UCSD-AML1 (cell line): ENCODE data around the gene COX20.
A peak's percentile ranks its signal among the peaks of the same experiment; 100 is the strongest.

Source experiments
- DNase-seq: peaks from one replicate; lab custom pipeline; 2025; ENCODE audit not compliant: unreplicated experiment; lab: John Stamatoyannopoulos, UW

The COX20 gene

GRCh38 chr1:244850896-244851295, 15.4 kb downstream of the COX20 start:
- no peak for DNase-seq

GRCh38 chr1:244851546-244852231, 16.2 kb downstream of the COX20 start:
- DNase-seq: no peak

GRCh38 chr1:244852694-244853093, 17.2 kb downstream of the COX20 start:
- DNase-seq: no peak

- no peak for DNase-seq
These were observed 18.7 kb downstream of the COX20 start for GRCh38 chr1:244854166-244854565.

GRCh38 chr1:244854865-244855578, 19.6 kb downstream of the COX20 start:
- peak; percentile 16 for DNase-seq

- no peak for DNase-seq
These were observed 22.3 kb downstream of the COX20 start for GRCh38 chr1:244857761-244858160.

GRCh38 chr1:244858357-244858756, 22.9 kb downstream of the COX20 start:
- DNase-seq: no peak

- no peak for DNase-seq
These were observed 24.6 kb downstream of the COX20 start for GRCh38 chr1:244860078-244860477.

- DNase-seq: no peak
These were observed 25.6 kb downstream of the COX20 start for GRCh38 chr1:244860914-244861610.

GRCh38 chr1:244861683-244862082, 26.2 kb downstream of the COX20 start:
- DNase-seq: no peak

- DNase-seq: no peak
These were observed 26.9 kb downstream of the COX20 start for GRCh38 chr1:244862354-244862698.

- DNase-seq: peak; percentile 94
These were observed 27.4 kb downstream of the COX20 start for GRCh38 chr1:244862699-244863490.

- DNase-seq: no peak
These were observed 28.2 kb downstream of the COX20 start for GRCh38 chr1:244863491-244864252.

- DNase-seq: peak; percentile 98
These were observed 29.0 kb downstream of the COX20 start, which contains the start of gene HNRNPU for GRCh38 chr1:244864253-244865027. HNRNPU (minus strand) TSS chr1:244864543; CDS start chr1:244864307, 236 bp downstream.

- peak; percentile 39 for DNase-seq
These were observed 29.5 kb downstream of the COX20 start for GRCh38 chr1:244865028-244865371.

- no peak for DNase-seq
These were observed 30.4 kb downstream of the COX20 start for GRCh38 chr1:244865820-244866219.

- DNase-seq: no peak
These were observed 30.9 kb downstream of the COX20 start for GRCh38 chr1:244866355-244866754.

- DNase-seq: no peak
These were observed 33.3 kb downstream of the COX20 start for GRCh38 chr1:244868484-244869363.

GRCh38 chr1:244869364-244869827, 33.9 kb downstream of the COX20 start:
- no peak for DNase-seq
